Esophagus (tissue), 2 donors: ENCODE measurements around the gene MOSMO. TPM values are rescaled to one million over a fixed set of nuclear protein-coding genes. Genes with fewer than 3 reads are reported as not detected.
A peak's percentile ranks its signal among the peaks of the same experiment; 100 is the strongest.
"Not testable (repeated sequence)": the region's sequence is repeated elsewhere in the genome, so short reads cannot be mapped to it uniquely, and the experiment has no call there.

Experiments
- H3K27ac ChIP-seq, 2 donors: one replicate each; pipeline ENCODE4 v1.5.1; 2013; ENCODE audit warnings: low read depth in 2 of 2, mild to moderate bottlenecking in 2 of 2, inconsistent platforms in 1 of 2, low read length in 1 of 2, moderate library complexity in 1 of 2
- H3K27me3 ChIP-seq, 2 donors: one replicate each; pipeline ENCODE4 v1.6.1; 2013; ENCODE audit warnings: low read length in 2 of 2, control low read depth in 1 of 2, mild to moderate bottlenecking in 1 of 2; ENCODE audit not compliant: insufficient read depth in 2 of 2, control insufficient read depth in 1 of 2
- H3K36me3 ChIP-seq, 2 donors: one replicate each; pipeline ENCODE4 v1.6.1; 2013; ENCODE audit warnings: low read length in 1 of 2; ENCODE audit not compliant: control insufficient read depth in 2 of 2, insufficient read depth in 2 of 2
- H3K4me1 ChIP-seq, 2 donors: one replicate each; pipeline ENCODE4 v1.6.1; 2013; ENCODE audit warnings: low read length in 1 of 2; ENCODE audit not compliant: control insufficient read depth in 2 of 2, insufficient read depth in 2 of 2
- H3K4me3 ChIP-seq, 2 donors: one replicate each; pipeline ENCODE4 v1.5.1; 2013; ENCODE audit warnings: low read length in 2 of 2, mild to moderate bottlenecking in 2 of 2, low read depth in 1 of 2, moderate library complexity in 1 of 2
- H3K9me3 ChIP-seq, 2 donors: one replicate each; pipeline ENCODE4 v1.6.1; 2013; ENCODE audit warnings: mild to moderate bottlenecking in 2 of 2, low read depth in 1 of 2, low read length in 1 of 2, moderate library complexity in 1 of 2; ENCODE audit not compliant: control insufficient read depth in 2 of 2, insufficient read depth in 1 of 2
- WGBS, 2 donors: extraction: QIAGEN DNeasy Blood & Tissue Kit; methylation state at CpG; one replicate each; pipeline ENCODE4 v1.1.7; 2013; 5-methylcytosine and 5-hydroxymethylcytosine counted together
- polyA plus RNA-seq, 2 donors: library from polyadenylated mRNA; stranded (reverse); fragments of 200-250 nt; gene quantifications; one replicate each; pipeline ENCODE4 v1.2.3, GENCODE V29; 2013
- donor health status: healthy with polysubstance abuse.
- donor health status: Bipolar disorder and iron deficiency.

MOSMO gene
- polyA plus RNA-seq, 2 donors, result 6.8 to 13.1 TPM

DNA sequence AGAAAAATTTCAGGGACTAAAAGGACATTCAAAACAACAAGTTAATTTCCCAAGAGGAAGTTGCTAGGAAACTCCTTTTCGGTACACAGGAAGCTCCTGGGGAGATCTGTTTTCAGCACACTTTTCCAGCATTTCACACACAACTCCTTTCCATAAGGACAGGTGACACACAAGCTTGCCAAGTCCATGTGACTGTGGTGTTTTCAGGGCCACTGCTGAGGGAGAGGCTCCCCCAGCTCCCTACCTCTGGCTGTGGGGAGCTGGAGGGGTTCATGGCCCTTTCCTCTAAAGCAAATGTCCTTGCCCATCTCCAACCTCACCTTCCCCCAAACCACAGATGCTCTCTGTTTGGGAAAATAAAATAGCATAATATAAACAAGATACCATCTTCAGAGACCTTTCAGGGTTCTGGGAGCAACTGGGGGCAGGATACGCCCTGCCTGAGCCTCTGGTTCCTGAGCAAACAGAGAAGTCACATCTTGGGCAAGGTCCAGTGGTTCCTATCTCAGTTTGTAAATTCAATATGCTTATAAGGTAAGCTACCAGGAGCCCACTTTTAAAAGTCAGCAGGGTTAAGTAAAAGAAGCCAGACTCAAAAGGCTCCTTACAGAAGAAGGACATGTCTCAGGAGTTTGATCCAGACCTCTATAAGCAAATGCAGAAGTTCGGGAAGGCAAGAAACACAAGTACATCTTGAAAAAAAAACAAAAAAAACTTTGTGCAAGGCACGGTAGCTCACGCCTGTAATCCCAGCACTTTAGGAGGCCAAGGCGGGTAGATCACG lies 10.0 kb upstream of the MOSMO start:
- Histone ChIP-seq H3K36me3 (no peaks in the 10 kb centered on the region), H3K4me3 (no peak overlapping the region), H3K4me1 (no peaks in the 10 kb centered on the region), H3K27ac (no peak overlapping the region), H3K9me3 (no peaks in the 10 kb centered on the region), H3K27me3 (no peaks in the 10 kb centered on the region)
- WGBS, 2 donors, result 88% methylated on average over 7 of the region's 7 CpGs

DNA sequence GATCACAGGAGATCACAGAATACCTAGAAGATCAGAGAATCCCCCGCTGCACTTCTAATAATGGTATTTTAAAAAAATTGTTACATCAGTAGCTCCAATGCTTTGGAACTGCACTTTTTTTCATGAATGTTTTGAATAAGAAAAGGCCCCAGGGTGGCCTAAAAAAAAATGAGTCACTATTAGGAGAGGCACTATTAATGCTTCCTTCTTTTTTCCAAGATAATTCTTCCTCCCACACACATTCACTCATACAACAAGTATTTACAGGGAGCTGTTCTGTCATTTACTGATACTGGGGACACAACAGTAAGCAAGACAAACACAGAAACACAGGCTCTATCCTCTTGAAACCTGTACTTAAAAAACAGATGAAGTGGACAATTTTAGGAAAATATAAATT lies 6.3 kb upstream of the MOSMO start:
- H3K36me3 ChIP-seq, result no peaks in the 10 kb centered on the region
- 30 to 46% methylated on average over 1 of the region's 1 CpG for WGBS, 2 donors
- H3K27me3 ChIP-seq, result no peaks in the 10 kb centered on the region
- no peak overlapping the region for H3K4me3 ChIP-seq
- no peaks in the 10 kb centered on the region for H3K9me3 ChIP-seq
- H3K4me1 ChIP-seq, result no peaks in the 10 kb centered on the region
- H3K27ac ChIP-seq, result no peak overlapping the region

DNA sequence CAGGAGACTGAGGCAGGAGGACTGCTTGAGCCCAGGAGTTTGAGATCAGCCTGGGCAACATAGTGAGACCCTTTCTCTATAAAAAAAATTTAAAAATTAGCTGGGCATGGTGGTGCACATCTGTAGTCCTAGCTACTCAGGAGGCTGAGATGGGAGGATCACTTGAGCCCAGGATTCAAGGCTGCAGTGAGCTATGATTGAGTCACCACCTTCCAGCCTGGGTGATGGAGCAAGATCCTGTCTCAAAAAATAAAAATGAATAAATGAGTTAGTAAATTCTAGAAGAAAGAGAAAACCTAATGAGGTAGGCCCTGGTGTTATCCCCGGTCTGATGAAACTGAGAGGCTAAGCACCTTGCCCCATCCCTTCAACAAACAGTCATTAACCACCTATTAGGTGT lies 5.9 kb upstream of the MOSMO start:
- 89 to 95% methylated on average over 1 of the region's 1 CpG for WGBS, 2 donors
- not testable (repeated sequence) for H3K4me3 ChIP-seq, H3K27ac ChIP-seq, H3K9me3 ChIP-seq, H3K4me1 ChIP-seq, H3K36me3 ChIP-seq, H3K27me3 ChIP-seq

DNA sequence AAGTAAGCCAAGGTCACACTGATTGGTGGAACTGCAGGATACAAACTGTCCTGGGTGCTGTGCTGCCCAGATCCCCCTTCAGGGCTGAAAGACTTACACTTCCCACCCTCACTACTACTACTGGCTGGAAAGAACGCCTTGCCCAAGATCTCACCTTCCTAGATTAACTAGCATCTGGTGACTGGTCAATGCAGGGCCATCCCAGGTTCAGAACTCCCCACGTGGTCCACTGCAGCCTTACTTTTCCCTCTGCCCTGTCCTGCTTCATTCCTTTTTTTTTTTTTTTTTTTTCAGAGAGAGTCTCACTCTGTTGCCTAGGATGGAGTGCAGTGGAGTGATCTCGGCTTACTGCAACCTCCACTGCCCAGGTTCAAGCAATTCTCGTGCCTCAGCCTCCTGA lies 4.7 kb upstream of the MOSMO start:
- Histone ChIP-seq H3K27me3 (no peaks in the 10 kb centered on the region), H3K4me1 (peaks cover 0 to 4% of the 10 kb centered on the region in 2 donors), H3K27ac (no peak overlapping the region), H3K36me3 (no peaks in the 10 kb centered on the region), H3K9me3 (no peaks in the 10 kb centered on the region), H3K4me3 (no peak overlapping the region)
- WGBS, 2 donors, result 81 to 86% methylated on average over 4 of the region's 4 CpGs

DNA sequence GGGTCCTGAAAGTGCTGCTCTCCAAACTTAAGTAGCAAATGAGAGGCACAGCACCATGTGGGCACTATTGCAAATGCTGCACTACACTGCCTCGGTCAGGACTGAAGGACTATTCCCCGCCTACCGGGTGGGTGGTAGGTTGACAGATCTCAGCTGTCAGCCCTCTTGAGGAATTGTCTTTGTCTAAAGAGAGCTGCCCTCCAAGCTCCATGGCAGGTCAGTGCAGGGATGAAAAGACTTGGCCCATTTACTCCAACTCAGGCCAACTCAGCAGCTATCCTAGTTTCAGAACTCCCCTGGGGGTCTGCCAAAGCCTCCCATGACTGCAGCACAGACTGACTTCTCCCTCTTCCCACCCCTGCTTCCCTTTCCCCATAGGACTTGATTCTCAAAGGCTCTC lies 3.6 kb upstream of the MOSMO start:
- no peak overlapping the region for H3K27ac ChIP-seq
- 57 to 65% methylated on average over 3 of the region's 3 CpGs for WGBS, 2 donors
- H3K4me1 ChIP-seq, result peaks cover 3 to 4% of the 10 kb centered on the region in 2 donors
- H3K36me3 ChIP-seq, result no peaks in the 10 kb centered on the region
- no peaks in the 10 kb centered on the region for H3K27me3 ChIP-seq
- no peak overlapping the region for H3K4me3 ChIP-seq
- H3K9me3 ChIP-seq, result no peaks in the 10 kb centered on the region

DNA sequence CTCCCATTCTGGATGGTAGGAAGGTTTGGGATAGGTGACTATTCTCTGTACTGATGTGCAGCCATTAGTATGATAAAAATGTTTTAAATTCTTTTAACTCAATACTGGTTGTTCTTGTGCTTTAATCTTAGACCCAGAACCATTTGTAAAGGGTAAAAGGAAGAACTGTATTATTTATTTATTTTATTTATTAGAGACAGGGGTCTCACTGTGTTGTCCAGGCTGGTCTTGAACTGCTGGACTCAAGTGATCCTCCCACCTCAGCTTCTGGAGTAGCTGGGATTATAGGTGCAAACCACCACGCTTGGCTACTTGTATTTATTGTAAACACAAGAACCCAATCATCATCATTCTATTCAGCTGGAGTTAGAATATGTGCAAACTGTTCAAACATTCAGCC lies 2.2 kb upstream of the MOSMO start:
- H3K27me3 ChIP-seq, result no peaks in the 10 kb centered on the region
- H3K4me1 ChIP-seq, result peaks cover 3 to 4% of the 10 kb centered on the region in 2 donors
- H3K4me3 ChIP-seq, result no peak overlapping the region
- H3K9me3 ChIP-seq, result no peaks in the 10 kb centered on the region
- no peak overlapping the region for H3K27ac ChIP-seq
- WGBS, 2 donors, result 89 to 93% methylated on average over 1 of the region's 1 CpG
- H3K36me3 ChIP-seq, result no peaks in the 10 kb centered on the region

DNA sequence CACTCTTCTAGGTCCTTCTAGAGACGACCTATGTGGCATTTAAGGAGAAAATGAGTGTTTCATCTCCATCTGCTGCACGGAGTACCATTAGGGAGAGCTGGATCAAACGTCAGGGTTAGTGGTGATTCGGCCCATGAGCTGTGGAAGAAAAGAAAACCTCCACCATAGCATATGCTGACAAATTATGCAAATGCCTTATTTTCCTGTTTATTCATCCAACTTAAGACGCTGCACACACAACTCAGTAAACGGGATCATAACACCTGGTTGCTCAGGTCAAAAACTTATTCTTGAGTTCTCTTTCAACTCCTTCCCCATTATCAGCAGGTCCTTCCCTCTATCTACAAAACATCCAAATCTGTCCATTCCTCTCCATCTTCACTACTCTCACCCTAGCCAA lies 1.3 kb upstream of the MOSMO start:
- no peaks in the 10 kb centered on the region for H3K36me3 ChIP-seq
- H3K27ac ChIP-seq, result no peak overlapping the region
- 70 to 74% methylated on average over 6 of the region's 6 CpGs for WGBS, 2 donors
- H3K27me3 ChIP-seq, result no peaks in the 10 kb centered on the region
- H3K9me3 ChIP-seq, result no peaks in the 10 kb centered on the region
- no peak overlapping the region for H3K4me3 ChIP-seq
- peaks cover 3 to 4% of the 10 kb centered on the region in 2 donors for H3K4me1 ChIP-seq

DNA sequence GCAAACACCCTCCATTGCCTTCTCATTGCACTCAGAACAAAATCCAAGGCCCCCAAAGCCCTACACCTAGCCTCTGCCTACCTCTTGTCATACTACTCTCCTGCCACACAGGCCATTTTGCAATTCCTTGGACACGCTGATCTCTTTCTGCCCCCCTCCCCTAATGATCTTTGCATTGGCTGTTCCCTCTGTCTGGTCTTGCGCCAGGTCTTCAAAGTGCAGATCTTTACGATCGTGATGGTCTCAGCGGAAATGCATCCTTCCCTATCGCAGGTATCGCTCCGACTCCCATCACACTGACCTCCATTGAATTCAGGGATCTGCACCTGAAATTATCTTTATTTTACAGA lies 777 bp upstream of the MOSMO start:
- H3K4me1 ChIP-seq, result peaks cover 3 to 4% of the 10 kb centered on the region in 2 donors
- no peaks in the 10 kb centered on the region for H3K36me3 ChIP-seq
- WGBS, 2 donors, result 7 to 10% methylated on average over 8 of the region's 8 CpGs
- peak overlapping the region; percentile 81 to 87 for H3K27ac ChIP-seq
- no peaks in the 10 kb centered on the region for H3K27me3 ChIP-seq
- H3K9me3 ChIP-seq, result no peaks in the 10 kb centered on the region
- H3K4me3 ChIP-seq, result peak overlapping the region; percentile 73 to 96

DNA sequence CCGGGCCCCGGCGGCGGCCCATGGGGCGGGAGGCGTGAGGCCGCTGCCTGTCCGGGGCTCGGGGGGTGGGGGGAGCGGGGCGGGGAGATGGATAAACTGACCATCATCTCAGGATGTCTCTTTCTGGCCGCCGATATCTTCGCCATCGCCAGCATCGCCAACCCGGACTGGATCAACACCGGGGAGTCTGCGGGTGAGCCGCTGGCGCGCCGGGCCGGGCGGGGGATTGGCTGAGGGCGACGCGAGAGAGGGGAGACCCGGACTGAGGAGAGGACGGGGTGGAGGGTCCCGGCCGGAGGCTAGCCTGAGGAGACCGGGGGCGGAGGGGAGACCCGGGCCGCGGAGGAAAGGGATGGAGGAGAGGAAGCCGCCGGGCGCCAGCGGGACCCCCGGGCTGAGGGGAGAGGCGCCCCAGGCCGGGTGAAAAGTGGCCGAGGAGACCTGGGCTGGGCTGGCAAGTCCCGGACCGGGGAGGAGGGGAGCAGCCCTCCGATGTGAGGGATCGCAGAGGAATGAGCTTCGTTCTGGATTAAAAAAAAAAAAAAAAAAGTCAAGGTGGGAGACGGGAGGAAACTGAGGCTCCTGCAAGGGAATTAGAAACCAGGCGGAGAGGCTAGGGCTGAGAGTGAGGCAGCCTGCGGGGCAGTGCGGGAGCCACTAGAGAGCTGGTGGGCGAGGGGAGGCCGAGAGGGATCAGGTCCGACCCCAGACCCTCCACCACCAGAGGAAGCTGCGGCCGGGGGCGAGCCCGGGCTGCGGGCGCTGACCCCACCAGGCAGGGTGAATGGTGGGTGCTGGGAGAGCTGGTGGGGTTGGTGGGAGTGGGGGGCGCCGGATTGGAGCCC lies 526 bp downstream of the MOSMO start:
- H3K36me3 ChIP-seq, result no peaks in the 10 kb centered on the region
- H3K27ac ChIP-seq, result peak overlapping the region; percentile 17 to 81
- H3K4me3 ChIP-seq, result peak overlapping the region; percentile 70 to 96
- H3K27me3 ChIP-seq, result no peaks in the 10 kb centered on the region
- WGBS, 2 donors, result 1 to 2% methylated on average over 53 to 65 of the region's 65 CpGs
- H3K9me3 ChIP-seq, result no peaks in the 10 kb centered on the region
- H3K4me1 ChIP-seq, result peaks cover 3 to 4% of the 10 kb centered on the region in 2 donors
